Lower lobe of right lung (tissue), 2 donors: ENCODE results near the gene ALKBH3. TPM values are rescaled to one million over a fixed set of nuclear protein-coding genes. Genes with fewer than 3 reads are reported as not detected.

Experiments
- ATAC-seq, 2 donors: fragments of 200-7000 bp; cut with Tn5 transposase; one replicate each; pipeline ENCODE4 v1.9.1; 2020 to 2022; ENCODE audit warnings: mild to moderate bottlenecking in 2 of 2, moderate library complexity in 2 of 2
- DNase-seq: peaks from one replicate; pipeline ENCODE4 v3.0.0-alpha.2; 2020
- H3K27ac ChIP-seq: fragments of 200-600 bp; one replicate; pipeline ENCODE4 v1.8.0; 2022
- H3K27me3 ChIP-seq: fragments of 200-600 bp; one replicate; pipeline ENCODE4 v1.8.0; 2022; ENCODE audit warnings: low read depth
- H3K36me3 ChIP-seq: fragments of 200-600 bp; one replicate; pipeline ENCODE4 v1.8.0; 2022; ENCODE audit warnings: mild to moderate bottlenecking
- H3K4me1 ChIP-seq: fragments of 200-600 bp; one replicate; pipeline ENCODE4 v1.8.0; 2022
- H3K4me3 ChIP-seq: fragments of 200-600 bp; one replicate; pipeline ENCODE4 v1.8.0; 2022; ENCODE audit warnings: mild to moderate bottlenecking
- H3K9me3 ChIP-seq: fragments of 200-600 bp; one replicate; pipeline ENCODE4 v1.8.0; 2022
- CTCF ChIP-seq: fragments of 200-600 bp; IDR thresholded peaks from one replicate; pipeline ENCODE4 v1.8.0; 2022; ENCODE audit warnings: antibody characterized with exemption, mild to moderate bottlenecking
- intact Hi-C: fragments of 100-400 bp; cut with DNase I; formaldehyde crosslinking; loops from one replicate; pipeline ENCODE4 v1.11.0; 2022
- total RNA-seq: library from RNA; stranded (reverse); fragmentation: NEBNext Ultra II Directional; extraction: Animal tissue kit (Norgen Biotek cat#: 25700); gene quantifications from one replicate; pipeline ENCODE4 v1.2.1, GENCODE V29; 2021
- donor health status: DM: no; HTN: yes; CAD: no; lungs with severe emphysema.

The ALKBH3 gene
- total RNA-seq, 1 donor from 2014 or later, result 26.5 TPM

GRCh38 chr11:43968719-43969118 lies 88.1 kb downstream of the ALKBH3 start:
- DNase-seq, result no peak
- intact Hi-C loops, result no loop called here
- no peaks in the 10 kb centered on the region for H3K27me3 ChIP-seq
- no peaks in the 10 kb centered on the region for H3K36me3 ChIP-seq
- H3K9me3 ChIP-seq, result no peaks in the 10 kb centered on the region
- peaks cover 8% of the 10 kb centered on the region for H3K4me1 ChIP-seq
- no peak overlapping the region for H3K27ac ChIP-seq
- H3K4me3 ChIP-seq, result no peak overlapping the region
- ATAC-seq, result no peak
- no peak for TF ChIP-seq CTCF

- ATAC-seq, result no peak
- Histone ChIP-seq H3K27ac (no peak overlapping the region), H3K27me3 (no peaks in the 10 kb centered on the region), H3K36me3 (no peaks in the 10 kb centered on the region), H3K4me1 (peaks cover 8% of the 10 kb centered on the region), H3K9me3 (peaks cover 2% of the 10 kb centered on the region), H3K4me3 (no peak overlapping the region)
- DNase-seq, result no peak
- no peak for TF ChIP-seq CTCF
- intact Hi-C loops, result no loop called here
Observed at GRCh38 chr11:43969543-43969942, 88.9 kb downstream of the ALKBH3 start.

Other genes with a start within 250 kb of the ALKBH3 start
- 101 TPM for gene HSD17B12, start 200.1 kb upstream of the ALKBH3 start, total RNA-seq
- gene C11orf96, start 61.8 kb downstream of the ALKBH3 start, total RNA-seq, result 83.5 TPM
- not detected for gene ACCSL, start 167.2 kb downstream of the ALKBH3 start, total RNA-seq
- 31.4 TPM for gene ACCS, start 185.4 kb downstream of the ALKBH3 start, total RNA-seq
- 53.7 TPM for gene EXT2, start 214.8 kb downstream of the ALKBH3 start, total RNA-seq